Mucosa of stomach (tissue), 1 donor: ENCODE results near the gene RNF149.

ENCODE experiments used
- H3K27me3 ChIP-seq: one replicate; pipeline ENCODE4 v1.7.0; 2013; ENCODE audit warnings: mild to moderate bottlenecking, low read length; ENCODE audit not compliant: control insufficient read depth, insufficient read depth
- H3K36me3 ChIP-seq: one replicate; pipeline ENCODE4 v1.7.0; 2013; ENCODE audit warnings: low read length; ENCODE audit not compliant: control insufficient read depth, insufficient read depth
- H3K4me1 ChIP-seq: one replicate; pipeline ENCODE4 v1.7.0; 2013; ENCODE audit warnings: mild to moderate bottlenecking, low read length; ENCODE audit not compliant: control insufficient read depth, insufficient read depth
- H3K4me3 ChIP-seq: one replicate; pipeline ENCODE4 v1.7.0; 2013; ENCODE audit warnings: low read length
- H3K9ac ChIP-seq: one replicate; pipeline ENCODE4 v1.7.0; 2013; ENCODE audit warnings: mild to moderate bottlenecking, low read length, moderate library complexity
- H3K9me3 ChIP-seq: one replicate; pipeline ENCODE4 v1.7.0; 2013; ENCODE audit warnings: mild to moderate bottlenecking, low read length, moderate library complexity; ENCODE audit not compliant: control insufficient read depth
- donor health status: Pancreatic carcinoma.

Gene RNF149

GRCh38 chr2:101286684-101287083 is 21.8 kb downstream of the RNF149 start:
- Histone ChIP-seq H3K36me3 (peaks cover 14% of the 10 kb centered on the region), H3K4me3 (no peak overlapping the region), H3K9me3 (no peaks in the 10 kb centered on the region), H3K27me3 (no peaks in the 10 kb centered on the region), H3K9ac (no peak overlapping the region), H3K4me1 (no peaks in the 10 kb centered on the region)

- peaks cover 16% of the 10 kb centered on the region for H3K36me3 ChIP-seq
Measured at GRCh38 chr2:101282980-101283379, 25.5 kb downstream of the RNF149 start.

GRCh38 chr2:101281482-101281881 is 27.0 kb downstream of the RNF149 start:
- Histone ChIP-seq H3K27me3 (no peaks in the 10 kb centered on the region), H3K9ac (no peak overlapping the region), H3K36me3 (peaks cover 16% of the 10 kb centered on the region), H3K9me3 (no peaks in the 10 kb centered on the region), H3K4me1 (no peaks in the 10 kb centered on the region), H3K4me3 (no peak overlapping the region)

More at GRCh38 chr2:101282980-101283379, 25.5 kb downstream of the RNF149 start:
- H3K4me3 ChIP-seq, result no peak overlapping the region
- no peak overlapping the region for H3K9ac ChIP-seq
- H3K4me1 ChIP-seq, result no peaks in the 10 kb centered on the region
- H3K27me3 ChIP-seq, result no peaks in the 10 kb centered on the region
- no peaks in the 10 kb centered on the region for H3K9me3 ChIP-seq

- peaks cover 14% of the 10 kb centered on the region for H3K36me3 ChIP-seq
Measured at GRCh38 chr2:101278925-101279324, 29.6 kb downstream of the RNF149 start.

GRCh38 chr2:101277111-101277510 is 31.4 kb downstream of the RNF149 start:
- H3K36me3 ChIP-seq, result peaks cover 15% of the 10 kb centered on the region
- no peak overlapping the region for H3K9ac ChIP-seq
- H3K4me3 ChIP-seq, result no peak overlapping the region
- no peaks in the 10 kb centered on the region for H3K4me1 ChIP-seq
- no peaks in the 10 kb centered on the region for H3K27me3 ChIP-seq
- H3K9me3 ChIP-seq, result no peaks in the 10 kb centered on the region

More at GRCh38 chr2:101278925-101279324, 29.6 kb downstream of the RNF149 start:
- no peaks in the 10 kb centered on the region for H3K4me1 ChIP-seq
- H3K9me3 ChIP-seq, result no peaks in the 10 kb centered on the region
- H3K9ac ChIP-seq, result no peak overlapping the region
- no peaks in the 10 kb centered on the region for H3K27me3 ChIP-seq
- H3K4me3 ChIP-seq, result no peak overlapping the region

- Histone ChIP-seq H3K27me3 (no peaks in the 10 kb centered on the region), H3K4me3 (no peak overlapping the region), H3K4me1 (no peaks in the 10 kb centered on the region), H3K9ac (no peak overlapping the region), H3K9me3 (no peaks in the 10 kb centered on the region), H3K36me3 (peaks cover 10% of the 10 kb centered on the region)
Measured at GRCh38 chr2:101274142-101274541, 34.4 kb downstream of the RNF149 start.

- Histone ChIP-seq H3K4me3 (no peak overlapping the region), H3K4me1 (no peaks in the 10 kb centered on the region), H3K36me3 (peaks cover 10% of the 10 kb centered on the region), H3K9me3 (no peaks in the 10 kb centered on the region), H3K9ac (no peak overlapping the region), H3K27me3 (no peaks in the 10 kb centered on the region)
Measured at GRCh38 chr2:101273056-101273455, 35.4 kb downstream of the RNF149 start.

GRCh38 chr2:101272045-101272784 is 36.3 kb downstream of the RNF149 start:
- Histone ChIP-seq H3K4me3 (no peak overlapping the region), H3K4me1 (no peaks in the 10 kb centered on the region), H3K9ac (no peak overlapping the region), H3K9me3 (no peaks in the 10 kb centered on the region), H3K27me3 (no peaks in the 10 kb centered on the region), H3K36me3 (peaks cover 10% of the 10 kb centered on the region)

GRCh38 chr2:101270700-101271259 is 37.7 kb downstream of the RNF149 start:
- H3K4me3 ChIP-seq, result no peak overlapping the region
- H3K27me3 ChIP-seq, result no peaks in the 10 kb centered on the region
- H3K4me1 ChIP-seq, result no peaks in the 10 kb centered on the region
- H3K36me3 ChIP-seq, result peaks cover 10% of the 10 kb centered on the region
- H3K9ac ChIP-seq, result no peak overlapping the region
- no peaks in the 10 kb centered on the region for H3K9me3 ChIP-seq

GRCh38 chr2:101267671-101268656 is 40.5 kb downstream of the RNF149 start:
- Histone ChIP-seq H3K9ac (no peak overlapping the region), H3K27me3 (no peaks in the 10 kb centered on the region), H3K4me3 (no peak overlapping the region), H3K9me3 (no peaks in the 10 kb centered on the region), H3K36me3 (peaks cover 12% of the 10 kb centered on the region), H3K4me1 (peaks cover 6% of the 10 kb centered on the region)

- Histone ChIP-seq H3K4me3 (no peak overlapping the region), H3K9ac (no peak overlapping the region), H3K36me3 (peaks cover 10% of the 10 kb centered on the region), H3K27me3 (no peaks in the 10 kb centered on the region), H3K4me1 (peaks cover 6% of the 10 kb centered on the region), H3K9me3 (no peaks in the 10 kb centered on the region)
Measured at GRCh38 chr2:101265893-101266499, 42.5 kb downstream of the RNF149 start.
